ENCODE results near the gene GALE. TPM values are rescaled to one million over a fixed set of nuclear protein-coding genes. Genes with fewer than 3 reads are reported as not detected.

The GALE gene
- total RNA-seq, 1 experiment from 2014 or later: 114 TPM

- Histone ChIP-seq H3K4me3 (ENCODE audit: low read depth in 2 of 2, low read length in 2 of 2) (peak within 1 kb of the TSS; percentile 97 to 99), H3K27me3 (ENCODE audit: control insufficient read depth, insufficient read depth, low read length) (no peaks in the 10 kb centered on the region), H3K36me3 (ENCODE audit: control insufficient read depth, insufficient read depth, low read length) (peaks cover 13% of the 10 kb centered on the region), H3K27ac (ENCODE audit: low read length) (peak within 1 kb of the TSS; percentile 92), H3K9me3 (ENCODE audit: control insufficient read depth, insufficient read depth, low read depth, low read length) (no peaks in the 10 kb centered on the region), H3K4me1 (ENCODE audit: control insufficient read depth, insufficient read depth, low read length) (peaks cover 41% of the 10 kb centered on the region)
- BruUV-seq (replicated peaks): no TSS peak
- in situ Hi-C loops (cut with HindIII; ENCODE audit: low pct_unique_long_range_greater_than_20kb, low sequenced_read_pairs) (no loop called here), intact Hi-C loops (cut with micrococcal nuclease; ENCODE audit: unreplicated experiment) (no loop called here)
- TF ChIP-seq REST (IDR thresholded peaks at IDR 0.05; ENCODE audit: insufficient read depth in 1 of 2, low read depth in 2 of 2, low read length in 1 of 2) (no peak), TCF7L2 (IDR thresholded peaks at IDR 0.05; ENCODE audit: low read depth, low read length) (0 out of 2 replicates have a peak, but pooled peaks have one; percentile 34), SIN3A (IDR thresholded peaks at IDR 0.05; ENCODE audit: borderline replicate concordance, insufficient read depth, low read depth, low read length) (peak; percentile 82; the same call in 1 of the 2 replicates), CTCF (IDR thresholded peaks at IDR 0.05) (no peak), POLR2AphosphoS5 (IDR thresholded peaks at IDR 0.05; ENCODE audit: low read depth, low read length) (peak; percentile 69; the same call in 1 of the 2 replicates)
- peak; percentile 83 for DNase-seq (ENCODE audit: low read depth, low spot score)
- POLR2A ChIA-PET: interaction anchor here (0.7 to 1.7 kb wide), 3 partner anchors 11 to 47 kb away, joined by 3 to 12 read pairs (median 5); partner anchors contain the start of gene PITHD1
- CTCF ChIA-PET: interaction anchor here (0.5 to 2.3 kb wide), 3 partner anchors 9 to 126 kb away, joined by 3 to 6 read pairs (median 5); no protein-coding TSS in a partner anchor
- peak; percentile 75 for ATAC-seq
Measured at GRCh38 chr1:23790696-23791515, 9.6 kb downstream of the GALE start, which contains the start of gene LYPLA2. Gene LYPLA2, plus strand, starts transcription at chr1:23791145. Its CDS starts 1,538 bp downstream, at chr1:23792683.

DNA sequence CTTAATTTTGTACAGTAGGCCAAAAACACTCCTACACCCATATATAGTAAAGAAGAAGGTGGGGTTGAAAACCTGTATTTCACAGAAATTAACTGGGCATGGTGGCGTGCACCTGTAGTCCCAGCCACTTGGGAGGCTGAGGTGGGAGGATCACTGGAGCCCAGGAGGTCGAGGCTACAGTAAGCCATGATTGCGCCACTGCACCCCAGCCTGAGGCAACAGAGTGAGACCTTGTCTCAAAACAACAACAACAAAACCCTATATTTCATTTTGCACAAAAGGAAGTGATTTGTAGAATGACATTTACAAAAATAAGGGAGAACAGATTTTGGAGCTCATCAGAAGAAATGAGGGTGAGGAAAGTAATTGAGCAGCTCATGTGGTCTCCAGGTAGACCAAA is 11.9 kb downstream of the GALE start:
- DNase-seq (ENCODE audit: low read depth, low spot score) (no peak), ATAC-seq (no peak)
- no peak overlapping the region for H3K4me3 ChIP-seq (ENCODE audit: low read depth in 2 of 2, low read length in 2 of 2)
- no peaks in the 10 kb centered on the region for H3K9me3 ChIP-seq (ENCODE audit: control insufficient read depth, insufficient read depth, low read depth, low read length)
- H3K27ac ChIP-seq (ENCODE audit: low read length): no peak overlapping the region
- POLR2A ChIA-PET: no interaction called here
- BruUV-seq (replicated peaks): no TSS peak
- in situ Hi-C loops (cut with HindIII; ENCODE audit: low pct_unique_long_range_greater_than_20kb, low sequenced_read_pairs) (no loop called here), intact Hi-C loops (cut with micrococcal nuclease; ENCODE audit: unreplicated experiment) (no loop called here)
- TF ChIP-seq POLR2AphosphoS5 (IDR thresholded peaks at IDR 0.05; ENCODE audit: low read depth, low read length) (no peak), REST (IDR thresholded peaks at IDR 0.05; ENCODE audit: insufficient read depth in 1 of 2, low read depth in 2 of 2, low read length in 1 of 2) (no peak), TCF7L2 (IDR thresholded peaks at IDR 0.05; ENCODE audit: low read depth, low read length) (no peak), CTCF (IDR thresholded peaks at IDR 0.05) (no peak), SIN3A (IDR thresholded peaks at IDR 0.05; ENCODE audit: borderline replicate concordance, insufficient read depth, low read depth, low read length) (no peak)
- peaks cover 17% of the 10 kb centered on the region for H3K36me3 ChIP-seq (ENCODE audit: control insufficient read depth, insufficient read depth, low read length)
- peaks cover 22% of the 10 kb centered on the region for H3K4me1 ChIP-seq (ENCODE audit: control insufficient read depth, insufficient read depth, low read length)
- no peaks in the 10 kb centered on the region for H3K27me3 ChIP-seq (ENCODE audit: control insufficient read depth, insufficient read depth, low read length)
- CTCF ChIA-PET: no interaction called here
